ENCODE measurements around the gene TTLL9.

Gene TTLL9

DNA sequence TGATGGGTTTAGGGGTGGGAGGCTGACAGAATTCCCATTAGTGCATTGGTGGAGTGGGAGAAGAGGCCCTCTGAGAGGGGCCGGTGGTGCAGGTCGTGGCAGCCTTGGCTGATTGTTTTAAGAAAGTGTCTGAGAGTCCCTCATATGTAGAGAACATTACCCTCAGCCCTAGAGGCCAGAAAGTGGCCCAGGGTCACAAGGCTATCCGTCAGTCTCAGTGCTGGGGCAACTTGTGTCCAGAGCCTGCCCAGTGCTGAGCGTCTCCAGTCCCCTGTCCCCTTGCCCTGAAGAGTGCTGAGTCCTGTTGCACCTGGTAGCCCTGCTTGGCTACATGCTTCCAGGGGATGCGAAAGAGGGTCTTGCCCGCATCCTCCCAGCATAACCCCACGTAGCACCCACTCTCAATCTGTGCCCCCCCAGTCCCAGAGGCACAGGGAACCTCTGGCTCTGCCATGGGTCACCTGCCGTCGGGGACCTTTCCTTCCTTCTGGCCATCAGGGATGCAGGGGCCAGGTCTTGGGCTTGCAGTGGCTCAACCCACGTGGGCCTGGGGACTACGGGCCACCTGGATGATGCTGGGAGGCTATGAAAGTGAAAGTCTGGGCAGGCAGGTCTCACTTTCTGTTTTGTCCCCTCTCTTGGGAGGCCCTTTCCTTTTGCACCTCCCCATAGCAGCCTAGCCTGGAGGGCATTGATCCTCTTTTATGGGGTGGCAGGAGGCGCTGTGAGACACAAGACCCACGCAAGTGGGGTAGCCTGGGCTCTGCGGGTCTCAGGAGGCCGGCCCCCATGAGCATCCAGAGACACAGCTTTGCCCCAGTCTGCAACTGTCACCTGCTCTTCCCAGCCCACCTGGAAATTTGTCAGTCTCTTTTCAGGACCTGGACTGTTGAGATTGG, 12.3 kb upstream of the TTLL9 start:
- DNase-seq (ENCODE audit: low read depth in 2 of 2): no peak

DNA sequence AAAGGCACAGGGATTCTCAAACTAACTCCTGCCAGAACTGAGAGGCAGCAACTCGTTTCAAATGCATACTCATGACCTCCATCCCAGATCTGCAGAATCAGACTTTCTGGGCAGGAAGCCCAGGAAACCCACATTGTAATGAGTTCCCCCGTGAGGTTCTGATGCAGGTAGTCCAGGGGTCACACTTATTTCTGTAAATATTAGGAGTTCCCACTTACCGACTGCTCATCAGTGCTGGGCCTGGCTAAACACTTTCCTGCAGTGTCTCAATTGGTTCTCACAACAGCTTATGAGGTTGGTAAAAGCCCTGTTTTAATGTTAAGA, 11.7 kb upstream of the TTLL9 start:
- DNase-seq (ENCODE audit: low read depth in 2 of 2): no peak

GRCh38 chr20:31859266-31859997, 11.0 kb upstream of the TTLL9 start:
- DNase-seq (ENCODE audit: low read depth in 2 of 2): no peak

GRCh38 chr20:31859998-31860380, 10.4 kb upstream of the TTLL9 start:
- DNase-seq (ENCODE audit: low read depth in 2 of 2): no peak

DNA sequence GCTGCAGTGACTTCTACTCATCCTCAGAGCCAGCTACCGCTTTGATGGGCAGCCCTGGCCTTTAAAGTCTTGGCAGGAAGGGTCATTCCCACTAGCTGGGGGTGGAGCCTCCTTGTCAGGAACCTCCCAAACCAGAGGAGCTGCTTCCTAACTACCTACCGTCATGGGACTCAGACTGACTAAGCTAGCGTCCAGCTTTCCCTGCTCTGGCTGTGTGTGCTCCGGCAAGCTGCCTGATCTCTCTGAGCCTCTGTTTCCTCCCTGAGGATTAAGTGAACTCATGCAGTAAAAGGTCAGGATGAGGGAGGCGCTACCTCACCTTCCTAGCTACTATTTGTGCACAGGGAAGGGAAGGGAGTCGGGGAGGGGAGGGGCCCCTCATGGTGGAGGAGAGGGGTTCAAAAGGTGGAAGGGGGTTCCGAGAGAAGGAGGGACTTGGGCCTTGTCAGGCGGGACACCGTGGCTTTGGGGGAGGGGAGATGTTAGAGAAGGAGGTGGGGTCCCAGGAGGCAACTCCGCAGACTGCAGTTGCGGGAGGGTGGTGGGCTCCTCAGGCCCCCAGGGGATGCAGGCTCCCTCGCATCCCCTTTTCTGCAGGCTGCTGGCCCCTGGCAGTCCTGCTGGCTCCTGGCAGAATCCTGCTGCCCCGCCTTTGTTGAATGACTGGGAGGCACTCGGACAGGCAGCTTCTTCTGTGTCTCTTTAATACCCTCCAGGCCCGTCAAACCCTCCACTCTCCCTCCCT, 9.9 kb upstream of the TTLL9 start:
- no peak for DNase-seq (ENCODE audit: low read depth in 2 of 2)

DNA sequence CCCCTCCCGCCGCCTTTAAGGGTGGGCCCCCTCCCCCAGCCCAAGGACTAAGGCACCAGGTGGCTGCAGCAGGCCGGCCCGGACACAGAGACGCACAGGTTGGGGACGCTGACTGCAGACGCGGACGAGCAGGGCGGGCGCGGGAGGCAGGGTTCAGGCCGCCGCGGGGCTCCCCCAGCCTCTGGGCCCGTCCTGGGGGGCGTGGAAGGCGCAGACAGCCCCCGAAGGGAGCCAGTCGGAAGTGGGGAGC, 9.4 kb upstream of the TTLL9 start:
- no peak for DNase-seq (ENCODE audit: low read depth in 2 of 2)

GRCh38 chr20:31861385-31862156, 8.9 kb upstream of the TTLL9 start:
- DNase-seq (ENCODE audit: low read depth in 2 of 2): peak; percentile 61 to 63

DNA sequence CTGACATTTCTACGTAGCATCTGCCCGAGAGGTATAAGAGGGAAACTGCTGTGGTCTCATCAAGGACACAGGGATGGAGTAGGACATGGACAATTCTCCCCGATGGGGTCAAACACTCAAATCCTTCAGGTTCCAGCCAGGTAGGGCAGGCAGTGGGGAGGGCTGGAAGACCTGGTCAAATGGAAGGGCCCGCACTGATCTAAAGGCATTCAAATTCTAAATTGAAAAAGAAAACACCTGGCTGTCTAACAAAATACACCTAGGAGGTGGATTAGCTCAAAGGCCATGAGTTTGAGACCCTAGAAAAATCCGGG, 8.3 kb upstream of the TTLL9 start:
- no peak for DNase-seq (ENCODE audit: low read depth in 2 of 2)

DNA sequence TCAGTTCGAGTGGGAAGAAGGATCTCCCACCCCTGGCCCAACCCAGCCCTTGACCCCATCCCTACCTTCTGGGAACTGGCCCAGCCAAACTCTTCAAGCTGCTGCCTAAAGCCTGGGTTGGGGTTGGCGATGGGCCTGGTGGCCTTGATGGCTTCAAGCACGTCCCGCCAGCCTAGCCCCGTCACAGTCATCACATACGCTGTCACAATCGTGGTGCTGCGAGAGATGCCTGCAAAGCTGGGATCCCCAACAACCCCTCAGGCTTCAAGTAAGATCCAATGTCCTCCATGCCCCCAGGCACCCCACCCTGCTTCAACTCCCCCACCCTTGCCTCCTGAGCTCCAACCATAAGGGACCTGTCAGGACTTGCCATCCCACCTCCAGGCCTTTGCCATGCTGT, 7.9 kb upstream of the TTLL9 start:
- no peak for DNase-seq (ENCODE audit: low read depth in 2 of 2)

DNA sequence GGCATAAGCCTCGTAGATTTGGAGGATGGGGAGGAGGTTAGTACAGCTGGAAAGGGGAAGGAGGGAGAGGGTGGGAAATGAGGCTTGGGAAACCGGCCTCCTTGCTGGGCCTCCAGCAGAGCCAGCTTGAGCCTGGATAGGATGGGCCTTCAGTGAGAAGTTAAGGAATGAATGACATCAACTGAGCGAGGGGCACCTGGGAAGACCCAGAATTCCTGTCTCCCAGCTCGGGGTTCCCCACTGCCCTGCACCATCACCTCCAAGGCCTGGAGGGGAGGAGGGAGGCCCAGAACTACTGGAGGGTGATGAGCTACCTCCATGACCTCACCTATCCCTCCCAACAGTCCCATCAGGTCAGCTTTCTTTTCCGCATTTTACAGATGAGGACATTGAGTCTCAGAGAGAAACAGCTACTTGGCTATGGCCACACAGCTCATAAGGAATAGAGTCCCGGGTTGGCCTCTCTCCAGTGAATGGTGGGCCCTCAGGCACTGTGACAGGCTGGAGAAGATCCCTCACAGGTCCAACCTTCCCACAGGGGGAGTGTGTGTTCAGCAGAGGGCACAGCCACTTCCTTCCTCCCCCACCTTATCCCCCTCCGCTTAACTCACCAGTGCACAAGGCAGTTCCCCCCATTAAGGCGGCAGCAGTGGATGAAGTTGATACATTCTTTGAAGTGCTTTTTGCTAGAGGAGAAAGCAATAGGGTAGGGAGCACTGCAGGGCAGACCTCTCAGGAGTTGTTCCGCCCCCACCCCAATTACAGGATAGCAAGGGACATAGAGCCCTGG, 6.9 kb upstream of the TTLL9 start:
- DNase-seq (ENCODE audit: low read depth in 2 of 2): no peak

- DNase-seq (ENCODE audit: low read depth in 2 of 2): no peak
These were observed 5.7 kb upstream of the TTLL9 start for GRCh38 chr20:31864521-31865400.

DNA sequence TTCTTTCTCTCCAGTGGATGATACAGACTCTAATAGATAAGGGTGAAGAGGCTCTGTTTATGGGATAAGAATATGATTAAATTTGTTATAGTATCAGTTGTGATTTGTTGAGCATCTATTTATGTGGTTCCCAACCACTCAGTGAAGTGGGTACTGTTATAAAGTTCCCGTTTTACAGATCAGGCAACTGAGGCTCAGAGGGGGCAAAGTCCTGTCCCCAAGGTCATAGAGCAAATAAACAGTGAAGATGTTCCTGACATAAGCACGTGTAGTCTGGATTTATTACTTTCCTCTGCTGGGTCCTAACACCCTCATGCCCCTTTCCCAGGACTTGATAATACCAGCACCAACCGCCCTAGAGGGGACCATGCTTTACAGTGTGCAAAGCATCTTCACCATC, 4.2 kb upstream of the TTLL9 start:
- DNase-seq (ENCODE audit: low read depth in 2 of 2): no peak

- no peak for DNase-seq (ENCODE audit: low read depth in 2 of 2)
These were observed 1.4 kb upstream of the TTLL9 start for GRCh38 chr20:31868853-31869672.

GRCh38 chr20:31869673-31869941, 827 bp upstream of the TTLL9 start:
- DNase-seq (ENCODE audit: low read depth in 2 of 2): no peak

GRCh38 chr20:31870726-31871617, 538 bp downstream of the TTLL9 start:
- DNase-seq (ENCODE audit: low read depth in 2 of 2): no peak

- no peak for DNase-seq (ENCODE audit: low read depth in 2 of 2)
These were observed 1.2 kb downstream of the TTLL9 start for GRCh38 chr20:31871618-31871954.

DNA sequence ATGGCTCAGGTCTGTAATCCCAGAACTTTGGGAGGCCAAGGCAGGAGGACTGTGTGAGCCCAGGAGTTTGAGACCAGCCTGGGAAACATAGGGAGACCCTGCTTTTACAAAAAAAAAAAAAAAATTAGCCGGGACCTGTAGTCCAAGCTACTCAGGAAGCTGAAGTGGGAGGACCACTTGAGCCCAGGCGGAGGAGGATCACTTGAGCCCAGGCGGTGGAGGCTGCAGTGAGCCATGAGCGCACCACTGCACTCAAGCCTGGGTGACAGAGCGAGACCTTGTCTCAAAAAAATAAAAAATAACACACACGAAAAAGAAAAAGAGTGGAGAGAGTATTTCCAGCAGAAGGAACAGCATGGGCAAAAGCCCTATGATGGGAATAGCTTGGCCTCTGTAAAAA, 2.0 kb downstream of the TTLL9 start:
- no peak for DNase-seq (ENCODE audit: low read depth in 2 of 2)

DNA sequence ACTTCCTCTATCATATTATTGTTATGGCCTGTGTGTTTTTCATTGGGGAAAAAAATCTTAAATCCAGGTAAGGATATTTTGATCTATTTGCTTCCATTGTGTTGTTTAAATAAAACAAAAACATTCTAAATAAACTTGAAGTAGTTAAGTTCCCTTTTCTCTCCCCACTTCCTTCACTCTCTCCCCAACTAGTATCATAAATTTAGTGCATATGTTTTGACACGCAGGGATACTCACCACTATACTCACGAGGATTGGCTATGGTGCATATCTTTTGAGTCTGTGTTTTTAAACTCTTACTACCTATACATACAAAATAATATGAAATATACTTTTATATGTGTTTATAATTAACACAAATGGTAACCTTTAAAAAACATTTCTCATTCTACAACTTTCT, 5.2 kb downstream of the TTLL9 start:
- DNase-seq (ENCODE audit: low read depth in 2 of 2): no peak

- DNase-seq (ENCODE audit: low read depth in 2 of 2): no peak
These were observed 7.2 kb downstream of the TTLL9 start for GRCh38 chr20:31877684-31878083.

Data from stimulated activated CD8-positive, alpha-beta memory T cell treated with anti-CD3 and anti-CD28 coated beads, Interleukin-15, amount 100 ng/mL, for 48 hours (primary cell).